LHCN-M2 (cell line): ENCODE data around the gene NNAT. TPM values are rescaled to one million over a fixed set of nuclear protein-coding genes. Genes with fewer than 3 reads are reported as not detected.

ENCODE experiments used
- DNase-seq: peaks from one replicate; pipeline ENCODE4 v3.0.0-alpha.2; 2012; ENCODE audit warnings: low read depth
- total RNA-seq: library from RNA; depleted of rRNA; stranded (reverse); fragments of >200 nt; gene quantifications from 2 replicates; pipeline ENCODE4 v1.2.3, GENCODE V29; 2014

NNAT gene
- total RNA-seq, 1 experiment from 2014 or later, result not detected

GRCh38 chr20:37523911-37524700 lies 3.1 kb downstream of the NNAT start:
- peak; percentile 92 for DNase-seq

GRCh38 chr20:37524859-37525708 lies 4.0 kb downstream of the NNAT start:
- peak; percentile 73 for DNase-seq

GRCh38 chr20:37525810-37526209 lies 4.8 kb downstream of the NNAT start:
- no peak for DNase-seq

- DNase-seq, result peak; percentile 67
These were observed 5.3 kb downstream of the NNAT start for GRCh38 chr20:37526238-37526838.

- peak; percentile 41 for DNase-seq
These were observed 6.0 kb downstream of the NNAT start for GRCh38 chr20:37526839-37527637.

- peak; percentile 84 for DNase-seq
These were observed 6.8 kb downstream of the NNAT start, which contains the start of gene BLCAP for GRCh38 chr20:37527638-37528445. BLCAP (minus strand) TSS chr20:37527876; CDS start chr20:37519174, 8,702 bp downstream.

- DNase-seq, result no peak
These were observed 7.6 kb downstream of the NNAT start for GRCh38 chr20:37528446-37529213.

- DNase-seq, result no peak
These were observed 8.3 kb downstream of the NNAT start for GRCh38 chr20:37529214-37529967.

- DNase-seq, result no peak
These were observed 9.0 kb downstream of the NNAT start for GRCh38 chr20:37529968-37530600.

- no peak for DNase-seq
These were observed 9.6 kb downstream of the NNAT start for GRCh38 chr20:37530696-37531095.

- no peak for DNase-seq
These were observed 10.8 kb downstream of the NNAT start for GRCh38 chr20:37531856-37532255.

GRCh38 chr20:37533154-37533715 lies 12.2 kb downstream of the NNAT start:
- DNase-seq, result no peak

- peak; percentile 84 for DNase-seq
These were observed 13.5 kb downstream of the NNAT start for GRCh38 chr20:37534401-37535157.

GRCh38 chr20:37535443-37536132 lies 14.5 kb downstream of the NNAT start:
- no peak for DNase-seq

GRCh38 chr20:37537505-37537904 lies 16.5 kb downstream of the NNAT start:
- DNase-seq, result no peak

GRCh38 chr20:37538003-37538402 lies 17.0 kb downstream of the NNAT start:
- peak; percentile 67 for DNase-seq

- no peak for DNase-seq
These were observed 18.4 kb downstream of the NNAT start for GRCh38 chr20:37539424-37539823.
